ENCODE data around the gene MLLT3. TPM values are rescaled to one million over a fixed set of nuclear protein-coding genes. Genes with fewer than 3 reads are reported as not detected.

The MLLT3 gene
- total RNA-seq, 4 donors from 2014 or later, result 29.8 to 51.0 (median 47.1) TPM

DNA sequence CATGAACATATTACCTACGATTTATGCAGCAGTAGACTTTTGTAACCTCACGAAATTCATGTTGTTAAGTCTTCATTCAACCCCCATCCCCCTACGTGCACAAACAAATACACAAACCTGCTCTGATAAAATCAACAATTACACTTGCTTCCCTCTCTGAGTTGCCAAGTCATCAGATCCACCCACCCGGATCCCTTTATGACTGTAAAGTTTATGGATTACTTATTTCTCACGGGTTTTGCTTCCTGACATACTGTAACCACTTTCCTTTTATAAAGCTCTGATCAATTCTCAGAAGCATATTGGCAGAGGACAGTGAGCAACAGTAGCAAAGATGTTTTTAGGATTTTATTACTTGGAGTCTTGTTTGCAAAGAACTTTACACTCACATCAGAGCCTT lies 70.5 kb downstream of the MLLT3 start:
- Histone ChIP-seq H3K27ac (peak overlapping the region; percentile 4 to 73 (median 62)), H3K36me3 (no peaks in the 10 kb centered on the region), H3K27me3 (no peaks in the 10 kb centered on the region), H3K9me3 (no peaks in the 10 kb centered on the region), H3K4me3 (replicated peaks in 1 of 3) (no peak overlapping the region), H3K4me1 (peaks cover 47 to 52% of the 10 kb centered on the region in 2 donors)
- TF ChIP-seq POLR2A (IDR thresholded peaks at IDR 0.05), result no peak
- 57 to 58% methylated on average over 5 of the region's 5 CpGs for WGBS, 2 donors
- intact Hi-C loops (cut with DNase I), result no loop called here
- DNase-seq, result no peak

GRCh38 chr9:20551236-20551635 lies 71.1 kb downstream of the MLLT3 start:
- Histone ChIP-seq H3K36me3 (no peaks in the 10 kb centered on the region), H3K4me1 (peaks cover 47 to 52% of the 10 kb centered on the region in 2 donors), H3K27me3 (no peaks in the 10 kb centered on the region), H3K4me3 (replicated peaks in 1 of 3) (no peak overlapping the region), H3K27ac (peak overlapping the region; percentile 62 to 73 (median 67)), H3K9me3 (no peaks in the 10 kb centered on the region)
- no peak for TF ChIP-seq POLR2A (IDR thresholded peaks at IDR 0.05)
- TF ChIP-seq, protein P1, sequence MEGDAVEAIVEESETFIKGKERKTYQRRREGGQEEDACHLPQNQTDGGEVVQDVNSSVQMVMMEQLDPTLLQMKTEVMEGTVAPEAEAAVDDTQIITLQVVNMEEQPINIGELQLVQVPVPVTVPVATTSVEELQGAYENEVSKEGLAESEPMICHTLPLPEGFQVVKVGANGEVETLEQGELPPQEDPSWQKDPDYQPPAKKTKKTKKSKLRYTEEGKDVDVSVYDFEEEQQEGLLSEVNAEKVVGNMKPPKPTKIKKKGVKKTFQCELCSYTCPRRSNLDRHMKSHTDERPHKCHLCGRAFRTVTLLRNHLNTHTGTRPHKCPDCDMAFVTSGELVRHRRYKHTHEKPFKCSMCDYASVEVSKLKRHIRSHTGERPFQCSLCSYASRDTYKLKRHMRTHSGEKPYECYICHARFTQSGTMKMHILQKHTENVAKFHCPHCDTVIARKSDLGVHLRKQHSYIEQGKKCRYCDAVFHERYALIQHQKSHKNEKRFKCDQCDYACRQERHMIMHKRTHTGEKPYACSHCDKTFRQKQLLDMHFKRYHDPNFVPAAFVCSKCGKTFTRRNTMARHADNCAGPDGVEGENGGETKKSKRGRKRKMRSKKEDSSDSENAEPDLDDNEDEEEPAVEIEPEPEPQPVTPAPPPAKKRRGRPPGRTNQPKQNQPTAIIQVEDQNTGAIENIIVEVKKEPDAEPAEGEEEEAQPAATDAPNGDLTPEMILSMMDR (IDR thresholded peaks at IDR 0.05), result no peak
- DNase-seq, result no peak
- intact Hi-C loops (cut with DNase I), result no loop called here

DNA sequence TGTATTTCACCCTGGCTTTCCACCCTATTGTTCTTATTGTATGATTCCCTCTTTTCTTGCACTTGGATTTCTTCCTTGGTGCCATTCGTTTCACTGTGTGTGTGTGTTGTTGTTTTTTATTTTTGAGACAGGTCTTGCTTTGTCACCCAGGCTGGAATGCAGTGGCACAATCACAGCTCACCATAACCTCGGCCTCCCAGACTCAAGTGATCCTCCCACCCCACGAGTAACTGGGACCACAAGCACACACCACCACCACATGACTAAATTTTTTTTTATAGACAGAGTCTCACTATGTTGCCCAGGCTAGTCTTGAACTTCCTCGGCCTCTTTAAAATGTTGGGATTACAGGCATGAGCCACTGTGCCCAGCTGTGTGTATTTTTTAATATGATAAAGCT lies 72.0 kb downstream of the MLLT3 start:
- Histone ChIP-seq H3K36me3 (no peaks in the 10 kb centered on the region), H3K27ac (peak overlapping the region; percentile 62 to 73 (median 67)), H3K27me3 (no peaks in the 10 kb centered on the region), H3K4me3 (replicated peaks in 1 of 3) (no peak overlapping the region), H3K9me3 (no peaks in the 10 kb centered on the region), H3K4me1 (peaks cover 44 to 46% of the 10 kb centered on the region in 2 donors)
- WGBS, 2 donors, result 91 to 93% methylated on average over 4 of the region's 4 CpGs
- DNase-seq, result no peak
- intact Hi-C loops (cut with DNase I), result no loop called here
- no peak for TF ChIP-seq POLR2A (IDR thresholded peaks at IDR 0.05)
- TF ChIP-seq, protein P1 (IDR thresholded peaks at IDR 0.05), result no peak

- no peak overlapping the region for H3K27ac ChIP-seq
- intact Hi-C loops (cut with DNase I), result no loop called here
- no peak overlapping the region for H3K4me3 ChIP-seq (replicated peaks in 1 of 3)
- 90 to 93% methylated on average over 3 of the region's 3 CpGs for WGBS, 2 donors
- no peak for DNase-seq
- H3K36me3 ChIP-seq, result no peaks in the 10 kb centered on the region
- H3K9me3 ChIP-seq, result no peaks in the 10 kb centered on the region
- TF ChIP-seq POLR2A (IDR thresholded peaks at IDR 0.05), result no peak
- TF ChIP-seq, protein P1 (IDR thresholded peaks at IDR 0.05), result no peak
- H3K27me3 ChIP-seq, result no peaks in the 10 kb centered on the region
- peaks cover 33 to 43% of the 10 kb centered on the region in 2 donors for H3K4me1 ChIP-seq
Measured at GRCh38 chr9:20549053-20549452, 73.2 kb downstream of the MLLT3 start.

DNA sequence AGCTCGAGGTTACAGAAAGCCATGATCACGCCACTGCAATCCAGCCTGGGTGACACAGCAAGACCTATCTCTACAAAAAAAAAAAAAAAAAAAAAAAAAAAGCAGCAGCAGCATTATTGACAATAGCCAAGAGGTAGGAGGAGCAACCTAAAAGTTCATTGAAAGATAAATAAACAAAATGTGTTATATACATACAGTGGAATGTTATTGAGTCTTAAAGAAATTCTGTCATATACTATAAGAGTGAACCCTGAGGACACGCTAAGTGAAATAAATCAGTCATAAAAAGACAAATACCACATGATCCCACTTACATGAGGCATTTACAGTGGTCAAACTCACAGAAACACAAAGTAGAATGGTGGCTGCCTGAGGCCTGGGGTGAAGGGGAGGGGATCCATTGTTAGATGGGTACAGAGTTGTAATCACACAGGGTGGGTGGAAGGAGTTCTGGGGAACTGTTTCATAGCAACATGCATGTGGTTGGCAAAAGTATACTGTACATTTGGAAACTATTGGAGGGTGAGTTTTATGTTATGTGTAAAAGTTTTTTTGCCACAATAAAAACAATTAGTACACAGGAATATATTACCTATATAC lies 77.2 kb downstream of the MLLT3 start:
- no peaks in the 10 kb centered on the region for H3K27me3 ChIP-seq
- TF ChIP-seq, protein P1 (IDR thresholded peaks at IDR 0.05), result no peak
- no peak for TF ChIP-seq POLR2A (IDR thresholded peaks at IDR 0.05)
- H3K9me3 ChIP-seq, result no peaks in the 10 kb centered on the region
- H3K27ac ChIP-seq, result no peak overlapping the region
- no peak overlapping the region for H3K4me3 ChIP-seq (replicated peaks in 1 of 3)
- intact Hi-C loops (cut with DNase I), result no loop called here
- H3K4me1 ChIP-seq, result peaks cover 7 to 8% of the 10 kb centered on the region in 2 donors
- no peak for DNase-seq
- H3K36me3 ChIP-seq, result no peaks in the 10 kb centered on the region
- WGBS, 2 donors, result 97 to 98% methylated on average over 3 of the region's 3 CpGs

All from thyroid gland (tissue), 4 donors.